Keratinocyte (primary cell): ENCODE results near the gene MIA.
"Not testable (repeated sequence)": the region's sequence is repeated elsewhere in the genome, so short reads cannot be mapped to it uniquely, and the experiment has no call there.

Experiments used
- CTCF ChIP-seq, 3 experiments: IDR thresholded peaks in 1 of 3; conservative IDR thresholded peaks in 1 of 3; optimal IDR thresholded peaks in 1 of 3; 2 replicates in 2 of 3; 3 replicates in 1 of 3; pipeline versions ENCODE3 to v1.5.1; 2011; ENCODE audit warnings: low read length in 3 of 3, mild to moderate bottlenecking in 3 of 3, moderate library complexity in 2 of 3, control low read depth in 1 of 3, inconsistent platforms in 1 of 3; ENCODE audit not compliant: insufficient read depth in 2 of 3; ENCODE audit errors: extremely low read depth in 1 of 3
- EZH2 ChIP-seq: IDR thresholded peaks from one replicate; pipeline ENCODE4 v1.6.1; 2012; ENCODE audit warnings: inconsistent platforms, mild to moderate bottlenecking, low read length, moderate library complexity

GRCh38 chr19:40812571-40812970, 37.2 kb downstream of the MIA start:
- TF ChIP-seq CTCF (optimal IDR thresholded peaks at IDR 0.05 in 1 of 3, IDR thresholded peaks at IDR 0.05 in 1 of 3, conservative IDR thresholded peaks at IDR 0.05 in 1 of 3; ENCODE audit: extremely low read depth in 1 of 3, insufficient read depth in 2 of 3, low read length in 3 of 3); EZH2: not testable (repeated sequence)
